PFSK-1 (cell line): ENCODE measurements around the gene DAZL.

Experiments
- FOXP2 ChIP-seq: optimal IDR thresholded peaks from 2 replicates; pipeline ENCODE3; 2011; ENCODE audit warnings: borderline replicate concordance, control low read depth, inconsistent platforms; ENCODE audit not compliant: insufficient read depth; ENCODE audit errors: extremely low read length, extremely low read depth
- POLR2AphosphoS5 ChIP-seq: IDR thresholded peaks from 2 replicates; pipeline ENCODE4 v1.6.1; 2012; ENCODE audit warnings: low read depth, mild to moderate bottlenecking, control low read depth, low read length, moderate library complexity
- REST ChIP-seq, 2 experiments: IDR thresholded peaks; 2 replicates each; pipeline versions ENCODE4 v1.6.1 to v1.8.0; 2011 to 2012; ENCODE audit warnings: low read depth in 2 of 2, low read length in 2 of 2, control low read depth in 1 of 2, inconsistent platforms in 1 of 2, mild to moderate bottlenecking in 1 of 2, moderate library complexity in 1 of 2; ENCODE audit not compliant: insufficient read depth in 1 of 2
- SIN3A ChIP-seq: IDR thresholded peaks from 2 replicates; pipeline ENCODE4 v1.6.1; 2012; ENCODE audit warnings: mild to moderate bottlenecking, low read length, moderate library complexity, borderline replicate concordance; ENCODE audit not compliant: insufficient read depth
- TAF1 ChIP-seq: IDR thresholded peaks from 2 replicates; pipeline ENCODE4 v1.6.1; 2012; ENCODE audit warnings: low read length, control low read depth, borderline replicate concordance; ENCODE audit not compliant: insufficient read depth

DAZL gene

DNA sequence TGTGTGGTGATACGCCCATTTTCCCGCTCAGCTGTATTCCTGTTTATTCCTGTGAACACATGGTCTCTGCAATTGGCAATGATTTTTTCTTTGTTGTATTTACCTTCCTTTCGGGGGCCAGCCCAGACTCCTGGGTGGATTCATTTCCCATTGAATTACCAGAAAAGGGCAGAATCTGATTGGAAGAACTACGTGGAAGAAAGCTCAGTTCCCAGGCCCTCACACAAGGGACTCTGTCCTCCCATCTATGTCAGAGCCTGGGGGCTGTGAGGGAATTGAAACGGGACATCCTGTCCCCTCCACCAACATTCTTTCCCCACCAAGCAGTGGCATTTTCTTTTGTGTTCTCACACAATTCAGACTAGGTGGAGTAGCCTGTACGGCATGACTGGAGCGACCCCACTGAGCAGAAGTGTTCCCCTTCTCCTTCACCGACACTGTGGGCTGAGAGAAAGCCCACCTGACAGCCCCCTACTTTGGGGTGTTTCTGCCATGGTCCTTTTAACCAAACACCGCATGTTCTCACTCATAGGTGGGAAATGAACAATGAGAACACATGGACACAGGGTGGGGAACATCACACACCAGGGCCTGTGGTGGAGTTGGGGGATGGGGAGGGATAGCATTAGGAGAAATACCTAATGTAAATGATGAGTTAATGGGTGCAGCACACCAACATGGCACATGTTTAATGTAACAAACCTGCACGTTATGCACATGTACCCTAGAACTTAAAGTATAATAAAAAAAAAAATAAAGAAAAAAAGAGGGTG lies 59.6 kb downstream of the DAZL start:
- no peak for TF ChIP-seq TAF1
- TF ChIP-seq REST (IDR thresholded peaks at IDR 0.05; ENCODE audit: insufficient read depth in 1 of 2, low read depth in 2 of 2, low read length in 2 of 2) = no peak
- no peak for TF ChIP-seq POLR2AphosphoS5

GRCh38 chr3:16543242-16543864 lies 61.9 kb downstream of the DAZL start:
- no peak for TF ChIP-seq SIN3A
- no peak for TF ChIP-seq POLR2AphosphoS5
- TF ChIP-seq FOXP2 = no peak

DNA sequence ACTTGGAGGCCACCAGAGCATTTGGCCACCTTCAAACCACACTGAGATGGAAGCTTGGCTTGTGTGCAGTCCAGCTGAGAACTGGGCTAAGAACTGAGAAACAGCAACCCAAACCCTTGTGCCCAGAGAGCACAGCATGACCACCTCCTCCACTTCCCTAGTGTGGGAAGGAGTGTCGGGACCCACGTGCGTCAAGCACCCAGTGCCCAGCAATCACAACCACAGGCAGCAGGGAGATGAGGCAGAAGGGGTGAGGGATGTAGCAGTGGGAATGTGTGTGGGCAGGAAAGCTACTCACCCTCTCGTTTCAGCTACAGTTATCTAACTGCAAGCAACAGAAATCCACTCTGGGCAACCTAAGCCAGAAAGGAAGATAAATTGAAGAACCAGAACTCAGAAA lies 66.7 kb downstream of the DAZL start:
- TF ChIP-seq SIN3A (no peak), TAF1 (no peak), FOXP2 (no peak), REST (IDR thresholded peaks at IDR 0.05; ENCODE audit: insufficient read depth in 1 of 2, low read depth in 2 of 2, low read length in 2 of 2) (no peak), POLR2AphosphoS5 (no peak)

- no peak for TF ChIP-seq SIN3A
- no peak for TF ChIP-seq POLR2AphosphoS5
- no peak for TF ChIP-seq TAF1
- no peak for TF ChIP-seq FOXP2
- no peak for TF ChIP-seq REST (IDR thresholded peaks at IDR 0.05; ENCODE audit: insufficient read depth in 1 of 2, low read depth in 2 of 2, low read length in 2 of 2)
Measured at GRCh38 chr3:16536996-16537395, 68.2 kb downstream of the DAZL start.
